Upper lobe of left lung (tissue), 4 donors: ENCODE results near the gene GPR176.

ENCODE experiments used
- CTCF ChIP-seq, 6 experiments: fragments of 450-650 bp in 4 of 6; fragments of 200-600 bp in 2 of 6; sonication (generic) in 2 of 6; IDR thresholded peaks; one replicate each; pipeline ENCODE4 v1.5.1; 2016 to 2019; ENCODE audit warnings: antibody characterized with exemption in 6 of 6
- EP300 ChIP-seq, 4 donors: sonication (generic); formaldehyde crosslinking; IDR thresholded peaks; one replicate each; pipeline ENCODE4 v1.5.1; 2017; ENCODE audit warnings: antibody characterized with exemption in 4 of 4, control low read depth in 2 of 4
- POLR2A ChIP-seq, 4 donors: fragments of 450-650 bp; IDR thresholded peaks; one replicate each; pipeline ENCODE4 v1.5.1; 2016 to 2017; ENCODE audit warnings: antibody characterized with exemption in 4 of 4, mild to moderate bottlenecking in 2 of 4
- POLR2AphosphoS5 ChIP-seq, 2 donors: sonication (generic); formaldehyde crosslinking; IDR thresholded peaks; one replicate each; pipeline ENCODE4 v1.5.1; 2017; ENCODE audit warnings: antibody characterized with exemption in 2 of 2

DNA sequence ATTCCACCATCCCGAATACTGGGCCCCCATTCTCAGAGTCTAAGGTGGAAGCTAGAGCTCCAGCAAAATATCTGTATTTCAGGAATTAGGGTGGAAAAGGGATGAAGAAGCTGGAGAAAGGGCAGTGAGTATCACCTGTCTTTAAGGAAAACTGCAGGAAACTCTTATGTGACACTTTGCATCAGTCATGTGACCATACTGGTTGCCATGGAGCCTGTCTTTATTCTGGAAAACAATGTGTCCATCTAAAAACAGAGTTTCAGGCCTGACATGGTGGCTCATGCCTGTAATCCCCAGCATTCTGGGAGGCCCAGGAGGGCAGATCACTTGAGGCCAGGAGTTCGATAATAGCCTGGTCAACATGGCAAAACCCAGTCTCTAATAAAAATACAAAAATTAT, 84.5 kb downstream of the GPR176 start:
- TF ChIP-seq CTCF (IDR thresholded peaks at IDR 0.05) = no peak
- TF ChIP-seq POLR2AphosphoS5 (IDR thresholded peaks at IDR 0.05) = no peak
- no peak for TF ChIP-seq EP300 (IDR thresholded peaks at IDR 0.05)
- no peak for TF ChIP-seq POLR2A (IDR thresholded peaks at IDR 0.05)
